Kidney (tissue), 14 donors: ENCODE measurements around the gene ERAS. TPM values are rescaled to one million over a fixed set of nuclear protein-coding genes. Genes with fewer than 3 reads are reported as not detected.

Experiments
- DNase-seq, 5 donors: peaks; one replicate each; pipeline ENCODE4 v3.0.0-alpha.2; 2013 to 2020
- FAIRE-seq: peaks from 2 replicates; lab custom pipeline; 2012; peaks lifted over from hg19 to GRCh38; lab: Jason Lieb, UNC
- H3K27ac ChIP-seq, 2 donors: one replicate each; pipeline ENCODE4 v1.7.0; 2013; ENCODE audit warnings: low read depth in 2 of 2, low read length in 2 of 2, inconsistent platforms in 1 of 2
- H3K27me3 ChIP-seq: one replicate; pipeline ENCODE4 v1.7.1; 2013; ENCODE audit warnings: low read length, inconsistent platforms; ENCODE audit not compliant: control insufficient read depth, insufficient read depth
- H3K36me3 ChIP-seq, 3 donors: one replicate each; pipeline versions ENCODE4 v1.7.0 to v1.7.1; 2013; ENCODE audit warnings: low read length in 3 of 3, control low read depth in 1 of 3, inconsistent platforms in 1 of 3; ENCODE audit not compliant: insufficient read depth in 3 of 3, control insufficient read depth in 2 of 3
- H3K4me1 ChIP-seq, 3 donors: one replicate each; pipeline versions ENCODE4 v1.7.0 to v1.7.1; 2013; ENCODE audit warnings: low read length in 3 of 3, inconsistent platforms in 1 of 3, low read depth in 1 of 3; ENCODE audit not compliant: control insufficient read depth in 2 of 3, insufficient read depth in 2 of 3
- H3K4me3 ChIP-seq, 3 donors: one replicate each; pipeline versions ENCODE4 v1.7.0 to v1.8.1; 2013; ENCODE audit warnings: low read length in 3 of 3, control low read depth in 1 of 3, inconsistent platforms in 1 of 3
- H3K9ac ChIP-seq, 3 donors: one replicate each; pipeline versions ENCODE4 v1.7.0 to v1.7.1; 2013; ENCODE audit warnings: low read length in 3 of 3, control low read depth in 1 of 3, inconsistent platforms in 1 of 3
- H3K9me3 ChIP-seq, 3 donors: one replicate each; pipeline versions ENCODE4 v1.7.0 to v1.7.1; 2013; ENCODE audit warnings: low read length in 3 of 3, control low read depth in 1 of 3, inconsistent platforms in 1 of 3; ENCODE audit not compliant: control insufficient read depth in 2 of 3, insufficient read depth in 1 of 3
- CTCF ChIP-seq: IDR thresholded peaks from 3 replicates; pipeline ENCODE4 v1.5.1; 2012; ENCODE audit warnings: mild to moderate bottlenecking, moderate library complexity, borderline replicate concordance; ENCODE audit not compliant: insufficient read depth; ENCODE audit errors: extremely low read depth
- intact Hi-C: fragments of 100-400 bp; cut with DNase I; formaldehyde crosslinking; loops from one replicate; pipeline ENCODE4 v1.11.1; 2022
- polyA plus RNA-seq: library from polyadenylated mRNA; stranded (reverse); fragments of 350-450 nt; fragmentation: Illumina TruSeq; extraction: RNeasy Lipid Tissue Mini Kit (QIAGEN cat#74804); gene quantifications from one replicate; pipeline ENCODE4 v1.2.3, GENCODE V29; 2014; ENCODE audit warnings: low read depth, low replicate concordance; ENCODE audit not compliant: insufficient read depth
- total RNA-seq: library from RNA; stranded (reverse); fragmentation: NEBNext Ultra II Directional; extraction: Animal tissue kit (Norgen Biotek cat#: 25700); gene quantifications from one replicate; pipeline ENCODE4 v1.2.1, GENCODE V29; 2021
- donor health status: control.
- donor health status: control.
- donor health status: control.
- donor health status: control.
- donor health status: control.
- donor health status: DM: yes; HTN: yes; CAD: no.
- donor health status: Normal renal cell carcinoma (clear cell type).

The ERAS gene
- total and polyA plus RNA-seq, 2 donors from 2014 or later, result 0.19 to 0.43 TPM

- H3K9me3 ChIP-seq, result no peaks in the 10 kb centered on the region
- TF ChIP-seq CTCF, result no peak
- FAIRE-seq, result no peak
- H3K27ac ChIP-seq, result no peak overlapping the region
- peaks cover 0 to 5% (median 2%) of the 10 kb centered on the region in 3 donors for H3K4me1 ChIP-seq
- DNase-seq, result no peak
- H3K36me3 ChIP-seq, result no peaks in the 10 kb centered on the region
- no peak overlapping the region for H3K9ac ChIP-seq
- H3K27me3 ChIP-seq, result no peaks in the 10 kb centered on the region
- H3K4me3 ChIP-seq, result no peak overlapping the region
- intact Hi-C loops, result no loop called here
Observed at GRCh38 chrX:48798318-48798717, 28.0 kb upstream of the ERAS start.

- Histone ChIP-seq H3K9ac (peak overlapping the region in 2 of 3 donors; percentile 81 to 89), H3K27ac (peak overlapping the region; percentile 78 to 86), H3K4me1 (peaks cover 0 to 5% (median 2%) of the 10 kb centered on the region in 3 donors), H3K9me3 (no peaks in the 10 kb centered on the region), H3K36me3 (peaks cover 0 to 4% (median 0%) of the 10 kb centered on the region in 3 donors), H3K4me3 (peak overlapping the region; percentile 53 to 92 (median 83)), H3K27me3 (no peaks in the 10 kb centered on the region)
- peak in 1 of 5 donors; percentile 12 for DNase-seq
- TF ChIP-seq CTCF, result no peak
- intact Hi-C loops, result no loop called here
- FAIRE-seq, result no peak
Observed at GRCh38 chrX:48800574-48801279, 25.6 kb upstream of the ERAS start.

- intact Hi-C loops, result no loop called here
- H3K27me3 ChIP-seq, result no peaks in the 10 kb centered on the region
- peaks cover 0 to 5% (median 2%) of the 10 kb centered on the region in 3 donors for H3K4me1 ChIP-seq
- TF ChIP-seq CTCF, result no peak
- peak within 1 kb of the TSS; percentile 64 to 92 (median 83) for H3K4me3 ChIP-seq
- FAIRE-seq, result peak; percentile 97
- H3K9ac ChIP-seq, result peak within 1 kb of the TSS; percentile 81 to 95 (median 89)
- H3K27ac ChIP-seq, result peak within 1 kb of the TSS; percentile 95 to 96
- DNase-seq, result peak; percentile 98 to 99 (median 99)
- H3K36me3 ChIP-seq, result peaks cover 0 to 4% (median 0%) of the 10 kb centered on the region in 3 donors
- H3K9me3 ChIP-seq, result no peaks in the 10 kb centered on the region
Observed at GRCh38 chrX:48801280-48802088, 24.8 kb upstream of the ERAS start, which contains the start of gene HDAC6. Gene HDAC6 (plus strand): TSS chrX:48802067. CDS start chrX:48802693, 626 bp downstream.
